ENCODE results near the gene CSF2.

- TF ChIP-seq POLR2AphosphoS5 (IDR thresholded peaks at IDR 0.05; ENCODE audit: low read depth) (no peak), CTCF (IDR thresholded peaks at IDR 0.05; ENCODE audit: insufficient read depth, low read length) (no peak), GABPA (IDR thresholded peaks at IDR 0.05; ENCODE audit: low read depth) (no peak)
Measured at GRCh38 chr5:132055808-132056609, 17.6 kb upstream of the CSF2 start.

All from HL-60 (cell line).